Thyroid gland (tissue), 4 donors: Measurements from ENCODE around the gene FAM222B. TPM values are rescaled to one million over a fixed set of nuclear protein-coding genes. Genes with fewer than 3 reads are reported as not detected.

Experiments
- DNase-seq, 2 donors: peaks; one replicate each; pipeline ENCODE4 v3.0.0-alpha.2; 2019
- H3K27ac ChIP-seq, 3 donors: fragments of 200-600 bp; sonication (generic); 1 replicate in 2 of 3; 2 replicates in 1 of 3; pipeline ENCODE4 v1.5.1; 2016 to 2019; ENCODE audit warnings: mild to moderate bottlenecking in 1 of 3, moderate library complexity in 1 of 3
- H3K27me3 ChIP-seq: fragments of 200-600 bp; sonication (generic); one replicate; pipeline ENCODE4 v1.5.1; 2019
- H3K36me3 ChIP-seq, 2 donors: fragments of 200-600 bp; sonication (generic); one replicate each; pipeline ENCODE4 v1.5.1; 2016 to 2019
- H3K4me1 ChIP-seq, 2 donors: fragments of 200-600 bp; sonication (generic); one replicate each; pipeline ENCODE4 v1.5.1; 2017 to 2019
- H3K4me3 ChIP-seq, 3 donors: fragments of 200-600 bp; sonication (generic); replicated peaks in 1 of 3; 1 replicate in 2 of 3; 2 replicates in 1 of 3; pipeline ENCODE4 v1.5.1; 2016; ENCODE audit warnings: mild to moderate bottlenecking in 1 of 3
- H3K9me3 ChIP-seq: fragments of 200-600 bp; sonication (generic); one replicate; pipeline ENCODE4 v1.5.1; 2017
- POLR2A ChIP-seq, 2 donors: fragments of 450-650 bp; IDR thresholded peaks; one replicate each; pipeline ENCODE4 v1.6.1; 2017; ENCODE audit warnings: antibody characterized with exemption in 2 of 2, mild to moderate bottlenecking in 2 of 2, moderate library complexity in 1 of 2
- WGBS, 2 donors: methylation state at CpG; one replicate each; pipeline ENCODE4 v1.1.5; 2017; 5-methylcytosine and 5-hydroxymethylcytosine counted together
- intact Hi-C: fragments of 100-400 bp; cut with DNase I; formaldehyde crosslinking; loops from one replicate; pipeline ENCODE4 v1.15.1; 2023
- total RNA-seq, 4 donors: library from RNA; depleted of rRNA; stranded (reverse); fragments of >200 nt; gene quantifications; one replicate each; pipeline ENCODE4 v1.2.3, GENCODE V29; 2016
- TF ChIP-seq, protein P1 (sequence below), 6 experiments: fragments of 200-600 bp in 3 of 6; fragments of 450-650 bp in 3 of 6; sonication (generic) in 3 of 6; IDR thresholded peaks; one replicate each; pipeline ENCODE4 v1.5.1; 2016 to 2019; ENCODE audit warnings: antibody characterized with exemption in 6 of 6, mild to moderate bottlenecking in 2 of 6, inconsistent platforms in 1 of 6, moderate library complexity in 1 of 6

Gene FAM222B
- total RNA-seq, 4 donors from 2014 or later: 14.1 to 22.6 (median 15.8) TPM

DNA sequence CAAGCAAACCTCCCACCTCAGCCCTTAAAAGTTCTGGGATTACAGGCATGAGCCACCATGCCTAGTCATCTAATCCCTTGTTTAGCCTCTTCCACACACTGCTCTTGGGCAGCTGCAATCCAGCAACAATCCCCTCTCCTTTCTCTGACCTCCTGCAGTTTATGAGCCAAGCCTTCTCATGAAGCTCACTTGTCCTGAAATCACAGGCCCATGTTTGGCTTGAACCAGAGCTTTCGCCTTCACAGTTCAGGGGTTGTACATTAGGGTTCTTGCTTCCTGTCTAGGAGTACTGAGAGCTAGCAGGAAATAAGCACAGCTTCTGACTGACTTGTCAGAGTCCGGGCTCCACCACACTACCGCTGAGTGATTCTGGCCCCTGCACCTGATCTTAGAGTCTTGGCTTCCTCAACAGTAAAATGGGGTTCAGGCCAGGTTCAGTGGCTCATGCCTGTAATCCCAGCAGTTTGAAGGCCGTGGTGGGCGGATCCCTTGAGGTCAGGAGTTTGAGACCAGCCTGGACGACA lies 28.5 kb upstream of the FAM222B start:
- no peak for DNase-seq
- no peaks in the 10 kb centered on the region for H3K36me3 ChIP-seq
- no peaks in the 10 kb centered on the region for H3K9me3 ChIP-seq
- no peak overlapping the region for H3K4me3 ChIP-seq
- no peaks in the 10 kb centered on the region for H3K27me3 ChIP-seq
- intact Hi-C loops: no loop called here
- TF ChIP-seq, protein P1, sequence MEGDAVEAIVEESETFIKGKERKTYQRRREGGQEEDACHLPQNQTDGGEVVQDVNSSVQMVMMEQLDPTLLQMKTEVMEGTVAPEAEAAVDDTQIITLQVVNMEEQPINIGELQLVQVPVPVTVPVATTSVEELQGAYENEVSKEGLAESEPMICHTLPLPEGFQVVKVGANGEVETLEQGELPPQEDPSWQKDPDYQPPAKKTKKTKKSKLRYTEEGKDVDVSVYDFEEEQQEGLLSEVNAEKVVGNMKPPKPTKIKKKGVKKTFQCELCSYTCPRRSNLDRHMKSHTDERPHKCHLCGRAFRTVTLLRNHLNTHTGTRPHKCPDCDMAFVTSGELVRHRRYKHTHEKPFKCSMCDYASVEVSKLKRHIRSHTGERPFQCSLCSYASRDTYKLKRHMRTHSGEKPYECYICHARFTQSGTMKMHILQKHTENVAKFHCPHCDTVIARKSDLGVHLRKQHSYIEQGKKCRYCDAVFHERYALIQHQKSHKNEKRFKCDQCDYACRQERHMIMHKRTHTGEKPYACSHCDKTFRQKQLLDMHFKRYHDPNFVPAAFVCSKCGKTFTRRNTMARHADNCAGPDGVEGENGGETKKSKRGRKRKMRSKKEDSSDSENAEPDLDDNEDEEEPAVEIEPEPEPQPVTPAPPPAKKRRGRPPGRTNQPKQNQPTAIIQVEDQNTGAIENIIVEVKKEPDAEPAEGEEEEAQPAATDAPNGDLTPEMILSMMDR (IDR thresholded peaks at IDR 0.05): no peak
- no peak for TF ChIP-seq POLR2A (IDR thresholded peaks at IDR 0.05)
- H3K27ac ChIP-seq: no peak overlapping the region
- 81% methylated on average over 6 of the region's 6 CpGs for WGBS, 2 donors
- no peaks in the 10 kb centered on the region for H3K4me1 ChIP-seq

DNA sequence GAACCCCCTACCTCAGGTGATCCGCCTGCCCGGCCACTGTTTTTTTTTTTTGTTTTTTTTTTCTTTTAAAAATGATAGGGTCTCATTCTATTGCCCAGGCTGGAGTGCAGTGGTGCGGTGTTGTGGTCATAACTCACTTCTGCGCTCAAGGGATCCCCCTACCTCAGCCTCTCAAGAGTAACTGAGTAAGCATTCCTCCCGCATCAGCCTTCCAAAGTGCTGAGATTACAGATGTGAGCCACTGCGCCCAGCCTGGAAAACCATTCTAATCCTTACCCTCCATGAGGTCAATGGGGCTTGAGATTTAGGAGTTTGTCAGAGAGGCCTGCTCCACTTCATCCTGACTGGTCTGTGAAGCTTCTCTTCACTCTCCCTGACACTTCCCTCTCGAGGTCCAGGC lies 24.7 kb upstream of the FAM222B start:
- Histone ChIP-seq H3K27ac (no peak overlapping the region), H3K4me1 (no peaks in the 10 kb centered on the region), H3K9me3 (no peaks in the 10 kb centered on the region), H3K27me3 (no peaks in the 10 kb centered on the region), H3K4me3 (no peak overlapping the region), H3K36me3 (no peaks in the 10 kb centered on the region)
- WGBS, 2 donors: 85 to 86% methylated on average over 7 of the region's 7 CpGs
- no peak for DNase-seq
- TF ChIP-seq, protein P1 (IDR thresholded peaks at IDR 0.05): no peak
- no peak for TF ChIP-seq POLR2A (IDR thresholded peaks at IDR 0.05)
- intact Hi-C loops: no loop called here

DNA sequence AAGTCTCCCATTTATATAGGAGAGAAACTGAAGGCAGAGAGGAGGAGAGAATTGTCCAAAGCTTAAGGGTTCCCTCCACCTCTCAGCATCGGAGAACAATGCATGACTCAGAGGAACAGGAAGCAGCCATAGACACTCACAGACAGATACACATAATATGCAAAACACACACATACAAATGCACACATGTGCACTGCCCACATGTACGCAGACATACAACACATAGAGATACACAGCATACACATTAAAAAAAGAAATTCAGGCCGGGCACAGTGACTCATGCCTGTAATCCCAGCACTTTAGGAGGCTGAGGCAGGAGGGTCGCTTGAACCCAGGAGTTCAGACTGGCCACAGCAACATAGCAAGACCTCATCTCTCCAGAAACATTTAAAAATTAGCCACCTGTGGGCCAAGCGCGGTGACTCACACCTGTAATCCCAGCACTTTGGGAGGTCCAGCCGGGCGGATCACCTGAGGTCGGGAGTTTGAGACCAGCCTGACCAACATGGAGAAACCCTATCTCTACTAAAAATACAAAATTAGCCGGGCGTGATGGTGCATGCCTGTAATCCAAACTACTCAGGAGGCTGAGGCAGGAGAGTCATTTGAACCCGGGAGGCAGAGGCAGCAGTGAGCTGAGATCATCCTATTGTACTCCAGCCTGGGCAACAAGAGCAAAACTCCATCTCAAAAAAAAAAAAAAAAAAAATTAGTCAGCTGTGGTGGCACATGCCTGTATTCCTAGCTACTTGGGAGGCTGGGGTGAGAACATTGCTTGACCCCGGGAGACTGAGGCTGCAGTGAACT lies 23.6 kb upstream of the FAM222B start:
- intact Hi-C loops: no loop called here
- Histone ChIP-seq H3K27me3 (no peaks in the 10 kb centered on the region), H3K36me3 (no peaks in the 10 kb centered on the region), H3K9me3 (no peaks in the 10 kb centered on the region), H3K4me3 (no peak overlapping the region), H3K4me1 (no peaks in the 10 kb centered on the region), H3K27ac (no peak overlapping the region)
- no peak for TF ChIP-seq POLR2A (IDR thresholded peaks at IDR 0.05)
- TF ChIP-seq, protein P1 (IDR thresholded peaks at IDR 0.05): no peak
- DNase-seq: no peak
- 86 to 88% methylated on average over 13 of the region's 13 CpGs for WGBS, 2 donors

DNA sequence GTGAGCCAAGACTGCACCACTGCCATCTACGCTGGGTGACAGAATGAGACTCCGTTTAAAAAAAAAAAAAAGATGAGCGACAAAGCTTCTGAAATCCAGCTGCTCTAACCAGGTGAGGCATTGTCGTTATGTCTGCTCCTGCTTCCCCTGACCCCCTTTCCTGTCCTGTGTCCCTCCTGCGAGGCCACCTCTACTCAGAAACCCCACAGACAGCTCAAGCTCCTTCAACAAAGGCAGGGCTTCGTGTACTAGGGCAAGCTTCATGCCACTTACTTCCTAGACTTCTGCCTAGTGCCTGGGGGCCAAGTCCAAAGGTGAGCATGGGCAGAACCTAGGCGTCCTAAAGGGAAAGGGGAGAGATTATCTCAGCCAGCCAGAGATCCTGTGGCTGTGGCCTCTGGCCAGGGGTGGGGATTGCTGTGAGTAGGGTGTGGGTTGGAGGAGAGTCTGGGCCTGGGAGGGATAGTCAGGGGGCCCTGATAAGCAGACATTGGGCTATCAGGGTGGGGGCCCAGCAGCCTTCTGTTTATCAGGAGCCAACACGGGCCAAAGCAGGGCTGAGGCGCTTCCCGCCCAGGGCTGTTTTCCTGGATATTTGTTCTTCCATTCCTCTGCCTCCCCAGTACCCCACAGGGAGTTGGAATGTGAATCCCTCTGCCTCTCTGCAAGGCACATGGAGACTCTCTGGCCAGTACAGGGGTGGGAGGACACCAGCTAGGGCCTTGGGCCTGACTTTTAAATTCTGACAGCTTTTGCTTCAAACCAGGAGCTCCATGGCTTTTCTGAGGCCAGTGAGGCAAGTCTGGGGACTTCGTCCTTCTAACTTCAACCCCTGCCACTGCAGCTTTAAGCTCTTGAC lies 22.6 kb upstream of the FAM222B start:
- H3K36me3 ChIP-seq: peaks cover 5% of the 10 kb centered on the region in 2 donors
- TF ChIP-seq POLR2A (IDR thresholded peaks at IDR 0.05): no peak
- TF ChIP-seq, protein P1 (IDR thresholded peaks at IDR 0.05): no peak
- H3K9me3 ChIP-seq: no peaks in the 10 kb centered on the region
- H3K4me1 ChIP-seq: no peaks in the 10 kb centered on the region
- no peaks in the 10 kb centered on the region for H3K27me3 ChIP-seq
- WGBS, 2 donors: 77 to 85% methylated on average over 11 of the region's 11 CpGs
- intact Hi-C loops: no loop called here
- no peak overlapping the region for H3K4me3 ChIP-seq
- no peak overlapping the region for H3K27ac ChIP-seq
- no peak for DNase-seq
